ENCODE data around the gene ARAF.
"Not testable (repeated sequence)": the region's sequence is repeated elsewhere in the genome, so short reads cannot be mapped to it uniquely, and the experiment has no call there.

Gene ARAF

GRCh38 chrX:47586043-47586787, 25.2 kb downstream of the ARAF start:
- no peak for DNase-seq

- DNase-seq, result no peak
Observed at GRCh38 chrX:47587091-47587891, 26.3 kb downstream of the ARAF start.

- DNase-seq, result no peak
Observed at GRCh38 chrX:47587906-47588735, 27.1 kb downstream of the ARAF start.

GRCh38 chrX:47590984-47591383, 30.0 kb downstream of the ARAF start:
- no peak for DNase-seq

GRCh38 chrX:47593522-47593921, 32.5 kb downstream of the ARAF start:
- no peak for DNase-seq

- no peak for DNase-seq
Observed at GRCh38 chrX:47595716-47596251, 34.8 kb downstream of the ARAF start.

- DNase-seq, result no peak
Observed at GRCh38 chrX:47596256-47596655, 35.3 kb downstream of the ARAF start.

GRCh38 chrX:47597222-47597621, 36.2 kb downstream of the ARAF start:
- DNase-seq, result no peak

- DNase-seq, result not testable (repeated sequence)
Observed at GRCh38 chrX:47603125-47603524, 42.1 kb downstream of the ARAF start.

- no peak for DNase-seq
Observed at GRCh38 chrX:47605024-47605423, 44.0 kb downstream of the ARAF start.

- no peak for DNase-seq
Observed at GRCh38 chrX:47607091-47607490, 46.1 kb downstream of the ARAF start.

- no peak for DNase-seq
Observed at GRCh38 chrX:47608130-47608810, 47.3 kb downstream of the ARAF start.

GRCh38 chrX:47610511-47610910, 49.5 kb downstream of the ARAF start:
- DNase-seq, result no peak

- no peak for DNase-seq
Observed at GRCh38 chrX:47611489-47611888, 50.5 kb downstream of the ARAF start.

- DNase-seq, result peak in 1 of 14 donors; percentile 69
Observed at GRCh38 chrX:47611926-47612325, 50.9 kb downstream of the ARAF start.

- DNase-seq, result no peak
Observed at GRCh38 chrX:47612418-47612817, 51.4 kb downstream of the ARAF start.

GRCh38 chrX:47613082-47613481, 52.1 kb downstream of the ARAF start:
- peak in 1 of 14 donors; percentile 55 for DNase-seq

GRCh38 chrX:47614618-47615017, 53.6 kb downstream of the ARAF start:
- no peak for DNase-seq

- no peak for DNase-seq
Observed at GRCh38 chrX:47618923-47619485, 58.0 kb downstream of the ARAF start.

- DNase-seq, result peak in 12 of 14 donors; percentile 19 to 80 (median 42)
Observed at GRCh38 chrX:47619486-47620302, 58.7 kb downstream of the ARAF start, which contains the start of gene SYN1. Gene SYN1, minus strand, starts transcription at chrX:47619857. Its CDS starts 129 bp downstream, at chrX:47619728.

GRCh38 chrX:47620303-47620685, 59.3 kb downstream of the ARAF start:
- DNase-seq, result no peak

Data from C1 segment of cervical spinal cord (tissue), 14 donors.